Nephron (organoid): ENCODE results near the gene CELF5.
A peak's percentile ranks its signal among the peaks of the same experiment; 100 is the strongest.

Experiments
- H3K27ac Mint-ChIP-seq, 3 experiments: 2 replicates each; pipeline ENCODE4 v1.8.0; 2020; ENCODE audit warnings: mixed read lengths in 3 of 3, mild to moderate bottlenecking in 2 of 3, moderate library complexity in 1 of 3
- H3K27me3 Mint-ChIP-seq: 2 replicates; pipeline ENCODE4 v1.8.0; 2021; ENCODE audit warnings: low read depth, mild to moderate bottlenecking, moderate library complexity, mixed read lengths
- H3K36me3 Mint-ChIP-seq: 2 replicates; pipeline ENCODE4 v1.8.0; 2020; ENCODE audit warnings: low read depth, mixed read lengths
- H3K4me1 Mint-ChIP-seq: 2 replicates; pipeline ENCODE4 v1.8.0; 2020; ENCODE audit warnings: mixed read lengths
- H3K4me3 Mint-ChIP-seq, 3 experiments: 2 replicates each; pipeline ENCODE4 v1.8.0; 2020; ENCODE audit warnings: mild to moderate bottlenecking in 3 of 3, mixed read lengths in 3 of 3, moderate library complexity in 2 of 3
- H3K9me3 Mint-ChIP-seq: 2 replicates; pipeline ENCODE4 v1.8.0; 2020; ENCODE audit warnings: mixed read lengths
- CTCF ChIP-seq, 3 experiments: fragments of 200-600 bp; sonication (generic); IDR thresholded peaks; one replicate each; pipeline ENCODE4 v1.5.0; 2021; ENCODE audit warnings: antibody characterized with exemption in 3 of 3; ENCODE audit not compliant: unreplicated experiment in 3 of 3

The CELF5 gene

DNA sequence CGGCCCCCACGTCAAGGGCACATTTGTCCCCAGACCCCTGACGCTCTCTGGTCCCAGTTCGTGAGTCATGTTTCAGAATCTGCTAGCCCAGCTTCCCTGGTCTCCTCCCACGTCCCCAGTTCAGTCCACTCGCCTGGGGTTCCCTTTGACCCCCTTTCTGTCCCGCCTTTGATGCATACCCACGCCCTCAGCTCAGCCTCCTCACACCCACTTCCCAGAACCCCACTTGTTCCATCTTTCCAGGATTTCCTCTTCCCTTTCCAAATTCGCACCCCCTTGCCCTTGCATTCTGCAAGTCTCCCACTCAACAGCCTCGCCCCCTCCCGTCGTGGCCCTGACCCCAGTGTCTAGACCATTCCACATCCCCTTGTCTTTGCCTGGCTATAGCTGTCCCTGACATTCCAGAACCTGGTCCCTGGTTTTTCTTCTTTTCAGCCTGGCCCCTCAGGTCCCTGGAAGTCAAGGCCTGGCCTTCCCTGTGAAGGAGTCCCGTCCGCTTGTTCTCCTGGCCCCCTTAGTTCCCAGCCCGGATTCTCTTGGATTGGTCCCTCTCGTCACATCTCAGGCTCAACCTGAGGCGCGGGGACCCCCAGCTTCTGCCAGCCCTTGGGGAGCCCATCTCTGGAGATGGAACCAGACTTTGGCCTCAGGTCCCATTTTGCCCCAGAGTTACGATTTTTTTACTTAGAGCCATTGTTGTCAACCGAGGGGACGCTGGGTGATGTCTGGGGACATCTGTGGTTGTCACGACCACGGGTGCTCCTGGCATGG, 37.4 kb upstream of the CELF5 start:
- Mint-ChIP-seq H3K4me1 (peaks cover 13% of the 10 kb centered on the region), H3K4me3 (peak overlapping the region; percentile 90 to 96 (median 93))

GRCh38 chr19:3187662-3188511, 36.6 kb upstream of the CELF5 start:
- H3K27ac Mint-ChIP-seq = no peak overlapping the region
- peaks cover 13% of the 10 kb centered on the region for H3K4me1 Mint-ChIP-seq
- H3K36me3 Mint-ChIP-seq = no peaks in the 10 kb centered on the region
- peak overlapping the region; percentile 90 to 96 (median 93) for H3K4me3 Mint-ChIP-seq
- H3K9me3 Mint-ChIP-seq = no peaks in the 10 kb centered on the region
- peaks cover 4% of the 10 kb centered on the region for H3K27me3 Mint-ChIP-seq
- no peak for TF ChIP-seq CTCF (IDR thresholded peaks at IDR 0.05; ENCODE audit: unreplicated experiment in 3 of 3)

More for the DNA sequence above, 37.4 kb upstream of the CELF5 start:
- Mint-ChIP-seq H3K27me3 (peaks cover 4% of the 10 kb centered on the region), H3K36me3 (no peaks in the 10 kb centered on the region), H3K9me3 (no peaks in the 10 kb centered on the region), H3K27ac (peak overlapping the region; percentile 13 to 74 (median 63))
- no peak for TF ChIP-seq CTCF (IDR thresholded peaks at IDR 0.05; ENCODE audit: unreplicated experiment in 3 of 3)

DNA sequence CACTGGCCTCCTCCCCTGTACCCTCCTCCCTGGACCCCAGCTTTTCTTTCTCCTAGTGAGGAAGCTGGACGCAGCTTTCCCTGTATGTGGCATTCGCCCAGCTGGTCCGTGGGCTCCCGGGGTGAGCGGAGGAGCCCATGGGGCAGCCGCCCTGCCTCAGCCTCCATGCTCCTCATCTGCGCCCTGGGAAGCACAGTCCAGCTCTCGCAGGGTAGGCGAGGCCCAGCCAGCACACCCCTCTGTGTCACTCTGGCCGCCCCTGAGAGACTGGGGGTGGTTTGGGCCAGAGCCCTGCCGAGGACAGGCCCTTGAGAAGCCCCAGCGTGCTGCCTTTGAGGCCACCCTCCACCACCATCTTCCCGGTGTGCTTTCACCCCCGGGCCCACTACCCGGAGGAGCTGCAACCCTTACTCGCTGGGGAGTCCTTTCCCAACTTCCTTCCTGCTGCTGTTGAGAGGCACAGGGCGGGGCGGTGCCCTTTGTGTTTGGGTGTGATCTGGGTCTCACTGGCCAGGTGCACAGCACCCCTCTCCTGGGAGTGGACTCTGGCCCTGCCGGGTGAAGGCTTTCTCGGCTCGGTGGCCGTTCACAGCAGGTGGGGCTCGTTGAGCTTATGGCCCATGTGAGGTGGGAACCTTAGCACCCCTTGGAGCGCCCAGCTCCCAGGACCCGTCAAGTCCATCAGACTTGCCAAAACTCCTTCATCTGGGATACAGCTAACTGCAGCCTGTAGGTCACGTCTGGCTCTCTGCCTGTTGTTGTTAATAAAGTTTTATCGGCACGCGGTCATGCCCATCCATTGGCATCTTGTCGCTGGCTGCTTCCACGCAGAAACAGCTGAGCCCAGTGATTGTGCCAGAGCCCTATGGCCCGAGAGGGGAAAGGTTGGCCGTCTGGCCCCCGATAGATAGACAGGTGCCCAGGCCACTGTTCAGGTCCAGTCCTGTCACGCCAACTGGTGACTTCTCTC, 35.5 kb upstream of the CELF5 start:
- no peak for TF ChIP-seq CTCF (IDR thresholded peaks at IDR 0.05; ENCODE audit: unreplicated experiment in 3 of 3)
- no peak overlapping the region for H3K27ac Mint-ChIP-seq
- H3K27me3 Mint-ChIP-seq = peaks cover 4% of the 10 kb centered on the region
- H3K36me3 Mint-ChIP-seq = peaks cover 4% of the 10 kb centered on the region
- H3K9me3 Mint-ChIP-seq = no peaks in the 10 kb centered on the region
- H3K4me1 Mint-ChIP-seq = peaks cover 13% of the 10 kb centered on the region
- H3K4me3 Mint-ChIP-seq = peak overlapping the region; percentile 71 to 96 (median 80)

GRCh38 chr19:3189702-3190469, 34.6 kb upstream of the CELF5 start:
- Mint-ChIP-seq H3K4me3 (no peak overlapping the region), H3K27me3 (no peaks in the 10 kb centered on the region), H3K36me3 (peaks cover 13% of the 10 kb centered on the region), H3K4me1 (peaks cover 13% of the 10 kb centered on the region), H3K9me3 (no peaks in the 10 kb centered on the region), H3K27ac (no peak overlapping the region)
- no peak for TF ChIP-seq CTCF (IDR thresholded peaks at IDR 0.05; ENCODE audit: unreplicated experiment in 3 of 3)

- Mint-ChIP-seq H3K27ac (no peak overlapping the region), H3K4me3 (no peak overlapping the region), H3K36me3 (peaks cover 13% of the 10 kb centered on the region), H3K27me3 (no peaks in the 10 kb centered on the region), H3K9me3 (no peaks in the 10 kb centered on the region), H3K4me1 (peaks cover 13% of the 10 kb centered on the region)
- TF ChIP-seq CTCF (IDR thresholded peaks at IDR 0.05; ENCODE audit: unreplicated experiment in 3 of 3) = no peak
Observed at GRCh38 chr19:3190470-3190770, 34.0 kb upstream of the CELF5 start.
